ENCODE results near the gene MIF4GD. TPM values are rescaled to one million over a fixed set of nuclear protein-coding genes. Genes with fewer than 3 reads are reported as not detected.

MIF4GD gene
- total and polyA plus RNA-seq, 7 donors = 19.2 to 45.8 (median 37.1) TPM

DNA sequence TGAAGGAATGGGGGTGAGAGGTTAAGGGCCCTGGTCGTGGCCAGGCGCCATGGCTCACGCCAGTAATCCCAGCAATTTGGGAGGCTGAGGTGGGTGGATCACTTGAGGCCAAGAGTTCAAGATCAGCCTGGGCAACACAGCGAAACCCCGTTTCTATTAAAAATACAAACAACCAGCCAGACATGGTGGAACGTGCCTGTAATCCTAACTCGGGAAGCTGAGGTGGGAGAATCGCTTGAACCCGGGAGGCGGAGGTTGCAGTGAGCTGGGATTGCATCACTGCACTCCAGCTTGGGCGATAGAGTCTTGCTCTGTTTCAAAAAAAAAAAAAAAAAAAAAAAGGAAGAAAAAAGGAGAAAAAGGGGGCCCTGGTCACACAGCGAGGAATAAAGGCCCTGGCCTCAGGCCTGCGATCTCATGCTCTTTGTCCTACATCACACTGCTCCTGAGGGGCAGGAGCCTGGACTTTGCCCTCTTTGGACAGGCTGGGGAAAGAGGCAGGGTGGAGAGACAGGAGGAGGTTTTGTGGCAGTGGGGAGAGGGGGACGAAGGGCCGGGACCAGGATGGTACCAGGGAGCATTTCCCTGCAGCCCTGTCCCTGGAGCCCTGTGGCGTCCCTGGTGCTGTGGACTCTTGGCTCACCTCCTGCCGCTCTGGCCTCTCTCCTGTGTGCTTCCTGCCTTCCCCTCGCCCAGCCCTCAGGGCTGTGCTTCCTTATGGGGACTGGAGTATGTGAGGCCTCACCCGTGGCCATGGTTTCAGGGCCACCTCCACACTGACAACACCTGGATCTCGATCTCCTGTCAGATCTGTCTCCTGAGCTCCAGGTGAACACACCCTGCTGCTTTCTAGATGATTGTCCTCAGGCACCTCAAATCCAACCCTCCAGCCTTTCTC lies 38.0 kb upstream of the MIF4GD start:
- no peaks in the 10 kb centered on the region for H3K27me3 ChIP-seq (ENCODE audit: insufficient read depth in 3 of 3, low read length in 2 of 3)
- no peak overlapping the region for H3K27ac ChIP-seq
- H3K36me3 ChIP-seq (ENCODE audit: insufficient read depth in 1 of 2, low read depth in 1 of 2) = no peaks in the 10 kb centered on the region
- H3K4me3 ChIP-seq = no peak overlapping the region
- H3K4me1 ChIP-seq = no peaks in the 10 kb centered on the region
- no peaks in the 10 kb centered on the region for H3K9me3 ChIP-seq
- TF ChIP-seq, protein P1, sequence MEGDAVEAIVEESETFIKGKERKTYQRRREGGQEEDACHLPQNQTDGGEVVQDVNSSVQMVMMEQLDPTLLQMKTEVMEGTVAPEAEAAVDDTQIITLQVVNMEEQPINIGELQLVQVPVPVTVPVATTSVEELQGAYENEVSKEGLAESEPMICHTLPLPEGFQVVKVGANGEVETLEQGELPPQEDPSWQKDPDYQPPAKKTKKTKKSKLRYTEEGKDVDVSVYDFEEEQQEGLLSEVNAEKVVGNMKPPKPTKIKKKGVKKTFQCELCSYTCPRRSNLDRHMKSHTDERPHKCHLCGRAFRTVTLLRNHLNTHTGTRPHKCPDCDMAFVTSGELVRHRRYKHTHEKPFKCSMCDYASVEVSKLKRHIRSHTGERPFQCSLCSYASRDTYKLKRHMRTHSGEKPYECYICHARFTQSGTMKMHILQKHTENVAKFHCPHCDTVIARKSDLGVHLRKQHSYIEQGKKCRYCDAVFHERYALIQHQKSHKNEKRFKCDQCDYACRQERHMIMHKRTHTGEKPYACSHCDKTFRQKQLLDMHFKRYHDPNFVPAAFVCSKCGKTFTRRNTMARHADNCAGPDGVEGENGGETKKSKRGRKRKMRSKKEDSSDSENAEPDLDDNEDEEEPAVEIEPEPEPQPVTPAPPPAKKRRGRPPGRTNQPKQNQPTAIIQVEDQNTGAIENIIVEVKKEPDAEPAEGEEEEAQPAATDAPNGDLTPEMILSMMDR (IDR thresholded peaks at IDR 0.05) = no peak
- intact Hi-C loops (cut with DNase I) = no loop called here
- peak in 3 of 4 donors; percentile 19 to 22 (median 19) for ATAC-seq
- WGBS, 3 donors = 71 to 77% (median 76%) methylated on average over 20 of the region's 20 CpGs
- DNase-seq = no peak

DNA sequence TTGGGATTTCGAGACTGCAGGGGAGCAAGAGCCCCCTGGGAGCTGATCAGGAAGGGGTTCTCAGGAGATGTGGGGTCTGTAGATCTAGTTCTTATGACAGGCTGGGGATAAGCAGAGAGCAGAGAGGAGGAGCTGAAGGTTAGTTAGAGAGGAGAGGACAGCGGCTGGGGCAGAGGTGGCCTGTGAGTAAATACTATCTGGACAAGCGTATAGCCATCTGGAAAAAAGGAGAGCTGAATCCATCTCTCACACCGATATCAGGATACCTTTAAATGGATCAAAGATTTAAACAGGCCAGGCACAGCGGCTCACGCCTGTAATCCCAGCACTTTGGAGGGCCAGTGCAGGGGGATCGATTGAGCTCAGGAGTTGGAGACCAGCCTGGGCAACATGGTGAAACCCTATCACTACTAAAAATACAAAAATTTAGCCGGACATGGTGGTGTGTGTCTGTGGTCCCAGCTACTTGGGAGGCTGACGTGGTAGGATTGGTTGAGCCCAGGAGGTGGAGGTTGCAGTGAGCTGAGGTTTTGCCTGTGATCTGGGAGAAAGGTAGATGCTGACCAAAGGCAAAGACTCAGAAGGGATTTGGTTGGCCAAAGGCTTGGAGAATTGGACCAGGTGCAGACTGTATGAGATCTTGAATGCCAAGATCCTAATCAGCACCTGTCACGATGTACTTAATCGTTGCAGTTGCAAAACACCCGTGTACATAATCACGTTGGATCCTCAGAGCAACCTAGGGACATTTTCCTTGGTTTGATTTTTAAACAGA lies 37.1 kb upstream of the MIF4GD start:
- Histone ChIP-seq H3K4me1 (no peaks in the 10 kb centered on the region), H3K27me3 (ENCODE audit: insufficient read depth in 3 of 3, low read length in 2 of 3) (no peaks in the 10 kb centered on the region), H3K4me3 (no peak overlapping the region), H3K9me3 (no peaks in the 10 kb centered on the region), H3K36me3 (ENCODE audit: insufficient read depth in 1 of 2, low read depth in 1 of 2) (no peaks in the 10 kb centered on the region), H3K27ac (no peak overlapping the region)
- no peak for ATAC-seq
- DNase-seq = no peak
- intact Hi-C loops (cut with DNase I) = no loop called here
- TF ChIP-seq, protein P1 (IDR thresholded peaks at IDR 0.05) = no peak
- WGBS, 3 donors = 55 to 66% (median 59%) methylated on average over 13 of the region's 13 CpGs

DNA sequence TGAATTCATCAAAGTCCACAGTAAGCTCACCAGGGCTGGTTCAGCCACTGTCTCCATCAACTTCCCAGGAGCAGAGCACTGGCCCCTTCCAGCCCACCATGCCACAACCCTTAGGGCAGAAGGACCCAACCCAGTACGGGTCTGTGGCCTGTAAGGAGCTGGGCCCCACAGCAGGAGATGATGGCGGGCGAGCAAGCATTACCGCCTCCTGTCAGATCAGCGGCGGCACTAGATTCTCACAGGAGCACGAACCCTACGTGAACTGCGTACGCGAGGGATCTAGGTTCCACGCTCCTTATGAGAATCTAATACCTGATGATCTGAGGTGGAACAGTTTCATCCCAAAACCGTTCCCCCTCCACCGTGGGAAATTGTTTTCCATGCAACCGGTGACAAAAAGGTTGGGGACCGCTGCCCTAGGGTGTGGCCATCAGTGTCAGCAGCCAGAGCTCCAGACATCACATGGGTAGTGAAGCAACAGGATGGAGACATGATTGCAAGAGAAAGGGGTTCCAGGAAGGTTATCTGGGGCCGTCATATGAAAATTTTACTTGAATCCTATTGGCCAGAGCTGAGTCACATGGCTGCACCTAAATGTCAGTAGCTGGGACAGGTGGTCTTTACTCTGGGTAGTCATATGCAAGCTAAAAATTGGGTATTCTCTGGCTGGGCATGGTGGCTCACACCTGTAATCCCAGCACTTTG lies 30.6 kb upstream of the MIF4GD start:
- ATAC-seq = no peak

DNA sequence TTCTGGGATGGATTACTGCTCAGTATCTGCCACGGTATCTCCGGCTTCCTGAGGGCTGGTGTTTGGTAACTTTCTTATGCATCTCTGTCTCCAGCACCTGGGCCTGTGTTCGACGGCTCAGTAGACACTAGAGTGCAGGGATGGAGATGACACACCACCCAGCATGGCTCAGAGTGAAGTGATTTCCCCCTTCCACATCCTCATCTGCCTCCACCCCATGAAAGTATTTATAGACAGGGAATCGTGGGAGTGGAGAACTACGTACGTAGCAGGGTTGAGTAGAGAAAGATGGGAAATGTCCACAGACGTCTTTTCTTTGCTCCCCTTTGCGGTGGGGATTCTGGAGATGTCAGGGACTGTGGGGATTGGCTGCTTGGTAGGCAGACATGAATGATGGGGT lies 30.0 kb upstream of the MIF4GD start:
- TF ChIP-seq, protein P1 (IDR thresholded peaks at IDR 0.05) = no peak
- intact Hi-C loops (cut with DNase I) = no loop called here
- Histone ChIP-seq H3K27me3 (ENCODE audit: insufficient read depth in 3 of 3, low read length in 2 of 3) (no peaks in the 10 kb centered on the region), H3K36me3 (ENCODE audit: insufficient read depth in 1 of 2, low read depth in 1 of 2) (no peaks in the 10 kb centered on the region), H3K4me3 (no peak overlapping the region), H3K9me3 (no peaks in the 10 kb centered on the region), H3K27ac (no peak overlapping the region), H3K4me1 (no peaks in the 10 kb centered on the region)
- WGBS, 3 donors = 77 to 89% (median 81%) methylated on average over 9 of the region's 9 CpGs
- DNase-seq (no peak), ATAC-seq (no peak)

More for the DNA sequence above, 30.6 kb upstream of the MIF4GD start:
- TF ChIP-seq, protein P1 (IDR thresholded peaks at IDR 0.05) = no peak
- 82 to 86% (median 83%) methylated on average over 17 of the region's 17 CpGs for WGBS, 3 donors
- Histone ChIP-seq H3K4me1 (no peaks in the 10 kb centered on the region), H3K27me3 (ENCODE audit: insufficient read depth in 3 of 3, low read length in 2 of 3) (no peaks in the 10 kb centered on the region), H3K4me3 (no peak overlapping the region), H3K27ac (no peak overlapping the region), H3K9me3 (no peaks in the 10 kb centered on the region), H3K36me3 (ENCODE audit: insufficient read depth in 1 of 2, low read depth in 1 of 2) (no peaks in the 10 kb centered on the region)
- intact Hi-C loops (cut with DNase I) = no loop called here
- DNase-seq = no peak

All from psoas muscle (tissue), 8 donors.